22Rv1 (cell line): ENCODE results near the gene SNX11.

Experiments used
- ZFX ChIP-seq: fragments of 450-650 bp; IDR thresholded peaks from 2 replicates; pipeline ENCODE4 v1.6.1; 2017; ENCODE audit warnings: antibody characterized with exemption, borderline replicate concordance
- TF ChIP-seq, protein P1 (sequence below): fragments of 450-650 bp; IDR thresholded peaks from 2 replicates; pipeline ENCODE4 v1.5.1; 2017; ENCODE audit warnings: mild to moderate bottlenecking

DNA sequence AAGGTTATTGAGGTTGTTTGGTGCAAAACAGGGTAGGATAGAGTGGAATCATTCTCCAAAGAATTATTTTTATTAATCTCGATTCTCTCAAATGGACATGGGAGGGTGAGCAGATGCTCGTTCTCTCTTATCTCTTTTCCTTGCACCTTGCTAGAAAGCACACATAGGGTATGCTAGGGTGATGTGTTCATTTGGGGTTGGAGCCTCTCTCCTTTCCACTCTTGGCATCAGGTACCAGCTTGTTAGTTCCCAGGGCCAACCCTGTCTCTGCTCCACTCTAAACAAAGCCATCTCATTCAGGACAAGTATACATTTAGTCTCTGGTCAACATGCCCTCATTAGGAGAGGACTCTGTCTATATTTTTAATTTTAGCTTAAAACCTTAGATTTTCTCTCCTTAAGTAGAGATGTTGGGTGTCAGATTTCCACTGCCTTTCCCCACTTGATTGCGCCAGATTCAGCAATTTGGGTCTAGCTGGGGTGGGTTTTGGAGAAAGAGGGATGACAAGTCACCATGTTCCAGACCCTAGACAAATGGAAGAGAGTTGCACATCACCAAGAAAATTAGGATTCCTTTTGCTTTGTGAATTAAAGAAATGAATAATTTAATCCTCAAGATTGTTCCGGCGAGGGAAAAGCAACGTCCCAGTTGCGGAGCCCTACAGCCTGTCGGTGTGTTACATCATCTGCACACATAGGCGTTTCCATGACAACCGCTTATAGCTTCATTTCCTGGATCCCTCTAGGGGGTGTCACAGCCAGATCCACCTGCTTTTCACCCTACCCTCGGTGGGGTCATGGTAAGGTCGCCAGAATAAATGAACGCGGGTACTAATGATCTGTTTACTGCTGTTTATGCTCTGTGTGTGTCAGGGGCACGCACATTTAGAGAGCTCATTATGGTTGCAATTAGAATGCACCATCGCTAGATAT, 41.6 kb downstream of the SNX11 start:
- TF ChIP-seq, protein P1, sequence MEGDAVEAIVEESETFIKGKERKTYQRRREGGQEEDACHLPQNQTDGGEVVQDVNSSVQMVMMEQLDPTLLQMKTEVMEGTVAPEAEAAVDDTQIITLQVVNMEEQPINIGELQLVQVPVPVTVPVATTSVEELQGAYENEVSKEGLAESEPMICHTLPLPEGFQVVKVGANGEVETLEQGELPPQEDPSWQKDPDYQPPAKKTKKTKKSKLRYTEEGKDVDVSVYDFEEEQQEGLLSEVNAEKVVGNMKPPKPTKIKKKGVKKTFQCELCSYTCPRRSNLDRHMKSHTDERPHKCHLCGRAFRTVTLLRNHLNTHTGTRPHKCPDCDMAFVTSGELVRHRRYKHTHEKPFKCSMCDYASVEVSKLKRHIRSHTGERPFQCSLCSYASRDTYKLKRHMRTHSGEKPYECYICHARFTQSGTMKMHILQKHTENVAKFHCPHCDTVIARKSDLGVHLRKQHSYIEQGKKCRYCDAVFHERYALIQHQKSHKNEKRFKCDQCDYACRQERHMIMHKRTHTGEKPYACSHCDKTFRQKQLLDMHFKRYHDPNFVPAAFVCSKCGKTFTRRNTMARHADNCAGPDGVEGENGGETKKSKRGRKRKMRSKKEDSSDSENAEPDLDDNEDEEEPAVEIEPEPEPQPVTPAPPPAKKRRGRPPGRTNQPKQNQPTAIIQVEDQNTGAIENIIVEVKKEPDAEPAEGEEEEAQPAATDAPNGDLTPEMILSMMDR = no peak
- no peak for TF ChIP-seq ZFX
